GM21528 (cell line): ENCODE data around the gene DLX3.

Source experiments
- ATAC-seq: cut with Tn5 transposase; IDR thresholded peaks from one replicate; pipeline ENCODE4 v1.9.1; 2021; ENCODE audit warnings: mild to moderate bottlenecking, moderate library complexity; ENCODE audit not compliant: unreplicated experiment, low FRiP score

DLX3 gene

GRCh38 chr17:49977463-49978389 is 17.3 kb downstream of the DLX3 start:
- ATAC-seq: no peak

GRCh38 chr17:49976828-49977202 is 18.2 kb downstream of the DLX3 start:
- no peak for ATAC-seq

GRCh38 chr17:49976163-49976827 is 18.7 kb downstream of the DLX3 start:
- no peak for ATAC-seq

GRCh38 chr17:49975531-49975930 is 19.5 kb downstream of the DLX3 start:
- ATAC-seq: no peak

- no peak for ATAC-seq
Measured at GRCh38 chr17:49973271-49973615, 21.8 kb downstream of the DLX3 start.

GRCh38 chr17:49972486-49973270 is 22.3 kb downstream of the DLX3 start:
- ATAC-seq: no peak

- no peak for ATAC-seq
Measured at GRCh38 chr17:49971848-49972485, 23.1 kb downstream of the DLX3 start.

- ATAC-seq: no peak
Measured at GRCh38 chr17:49971199-49971847, 23.7 kb downstream of the DLX3 start.

- ATAC-seq: no peak
Measured at GRCh38 chr17:49970498-49970897, 24.5 kb downstream of the DLX3 start.

GRCh38 chr17:49969795-49970389 is 25.1 kb downstream of the DLX3 start:
- no peak for ATAC-seq

- ATAC-seq: no peak
Measured at GRCh38 chr17:49969134-49969759, 25.8 kb downstream of the DLX3 start, which contains the start of gene DLX4. Gene DLX4, plus strand, starts transcription at chr17:49969190. Its CDS starts 279 bp downstream, at chr17:49969469.

- ATAC-seq: no peak
Measured at GRCh38 chr17:49968405-49969133, 26.5 kb downstream of the DLX3 start.

- no peak for ATAC-seq
Measured at GRCh38 chr17:49967621-49968404, 27.2 kb downstream of the DLX3 start.

GRCh38 chr17:49967205-49967604 is 27.8 kb downstream of the DLX3 start:
- ATAC-seq: no peak

GRCh38 chr17:49966767-49967166 is 28.3 kb downstream of the DLX3 start:
- ATAC-seq: no peak

- no peak for ATAC-seq
Measured at GRCh38 chr17:49965524-49965909, 29.5 kb downstream of the DLX3 start.

- ATAC-seq: no peak
Measured at GRCh38 chr17:49964769-49965523, 30.1 kb downstream of the DLX3 start.
